ENCODE data around the gene SGIP1.
"Not testable (repeated sequence)": the region's sequence is repeated elsewhere in the genome, so short reads cannot be mapped to it uniquely, and the experiment has no call there.

The SGIP1 gene

DNA sequence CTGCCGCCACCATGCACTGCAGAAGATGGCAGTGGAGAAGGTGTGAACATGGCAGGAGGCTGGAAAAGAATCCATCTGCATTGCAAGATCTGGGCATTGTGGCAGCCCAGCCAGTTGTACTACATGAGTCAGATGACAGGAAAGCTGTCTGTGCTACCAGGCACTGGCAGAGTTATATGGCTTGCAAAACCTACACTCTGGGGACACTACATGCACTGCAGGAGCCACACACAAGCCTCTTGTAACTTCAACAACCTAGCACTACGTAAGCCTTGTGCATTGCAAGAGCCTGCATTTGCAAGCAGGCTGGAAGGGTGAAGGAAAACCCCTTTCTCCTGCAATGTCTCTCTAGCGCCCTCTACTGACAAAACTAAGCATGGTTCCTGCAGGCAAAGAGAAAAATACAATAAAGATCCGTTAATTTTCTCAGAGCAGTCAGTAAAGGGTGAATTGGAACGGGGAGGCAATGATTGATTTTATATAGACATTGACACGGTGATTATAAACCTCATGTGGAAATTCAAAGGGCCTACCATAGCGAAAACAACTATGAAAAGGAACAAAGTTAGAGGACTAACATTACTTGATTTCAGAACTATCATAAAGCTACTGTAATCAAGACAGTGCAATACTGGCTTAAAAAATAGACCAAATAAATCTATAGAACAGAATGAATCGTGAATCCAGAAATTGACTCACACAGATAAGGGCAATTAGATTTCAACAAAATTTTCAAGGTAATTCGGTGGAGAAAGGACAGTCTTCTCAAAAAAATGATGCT lies 192.1 kb downstream of the SGIP1 start:
- WGBS (ENCODE audit: extremely low coverage, insufficient coverage, insufficient read length) = no CpG with 5 or more reads among the region's 9 CpGs
- H3K4ac ChIP-seq (ENCODE audit: low read depth, low read length) = no peak overlapping the region
- H3K79me1 ChIP-seq (ENCODE audit: low read length) = no peaks in the 10 kb centered on the region

DNA sequence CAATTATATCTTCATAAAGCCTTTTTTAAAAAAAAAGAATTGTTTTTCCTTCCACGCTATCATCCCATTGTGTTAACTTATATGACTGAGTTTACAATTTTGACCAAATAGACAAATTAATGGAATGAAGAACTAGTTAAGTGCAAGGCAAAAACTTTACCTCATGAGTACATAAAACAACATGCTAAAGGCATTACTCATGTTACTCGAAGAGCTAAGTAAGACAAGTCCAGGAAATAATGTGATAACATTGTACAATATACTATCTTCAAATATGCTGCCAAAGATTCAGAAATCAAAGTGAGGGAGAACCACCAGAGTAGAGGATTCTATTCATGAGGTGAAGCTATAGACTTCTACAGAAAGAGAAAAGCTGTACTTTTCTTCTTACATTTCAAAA lies 194.1 kb downstream of the SGIP1 start:
- peaks cover 0 to 2% of the 10 kb centered on the region in 2 experiments for H3K4me1 ChIP-seq (ENCODE audit: control insufficient read depth in 1 of 2, insufficient read depth in 2 of 2, low read length in 2 of 2)
- no peak overlapping the region for H3K9ac ChIP-seq (ENCODE audit: low read length)
- no peaks in the 10 kb centered on the region for H3K36me3 ChIP-seq (ENCODE audit: control insufficient read depth in 1 of 2, insufficient read depth in 2 of 2, low read length in 2 of 2)
- no peak overlapping the region for H3K27ac ChIP-seq (ENCODE audit: low read depth, low read length)
- no peak overlapping the region for H3K18ac ChIP-seq (ENCODE audit: low read length)
- no peak overlapping the region for H3K23ac ChIP-seq (ENCODE audit: low read length)
- no peak overlapping the region for H2AFZ ChIP-seq (ENCODE audit: insufficient read depth, low read length, poor library complexity)
- H4K91ac ChIP-seq (ENCODE audit: low read depth, low read length) = no peak overlapping the region
- WGBS (ENCODE audit: extremely low coverage, insufficient coverage, insufficient read length) = no CpG with 5 or more reads among the region's 2 CpGs
- H2BK12ac ChIP-seq (ENCODE audit: low read length) = no peak overlapping the region
- no peak overlapping the region for H2AK5ac ChIP-seq (ENCODE audit: low read length)
- H3K27me3 ChIP-seq (ENCODE audit: insufficient read depth, low read length) = no peaks in the 10 kb centered on the region
- H3K9me3 ChIP-seq (ENCODE audit: insufficient read depth, low read depth, low read length) = no peaks in the 10 kb centered on the region
- H4K12ac ChIP-seq (ENCODE audit: low read depth, low read length) = no peak overlapping the region
- H3K14ac ChIP-seq (ENCODE audit: low read length) = no peak overlapping the region
- H3K4me2 ChIP-seq (ENCODE audit: low read length) = no peak overlapping the region
- H3K4me3 ChIP-seq (ENCODE audit: low read depth, low read length) = no peak overlapping the region
- no peaks in the 10 kb centered on the region for H3K79me1 ChIP-seq (ENCODE audit: low read length)
- no peak overlapping the region for H4K8ac ChIP-seq (ENCODE audit: low read depth, low read length)
- H2BK120ac ChIP-seq (ENCODE audit: insufficient read depth, low read length, poor library complexity) = no peak overlapping the region
- no peak overlapping the region for H2BK5ac ChIP-seq (ENCODE audit: low read depth, low read length, poor library complexity)
- DNase-seq = peak in 1 of 2 donors; percentile 26
- H3K79me2 ChIP-seq (ENCODE audit: control insufficient read depth, insufficient read depth, low read length, poor library complexity) = no peaks in the 10 kb centered on the region
- no peak overlapping the region for H3K4ac ChIP-seq (ENCODE audit: low read depth, low read length)

More for the DNA sequence above, 192.1 kb downstream of the SGIP1 start:
- peaks cover 0 to 2% of the 10 kb centered on the region in 2 experiments for H3K4me1 ChIP-seq (ENCODE audit: control insufficient read depth in 1 of 2, insufficient read depth in 2 of 2, low read length in 2 of 2)
- H3K36me3 ChIP-seq (ENCODE audit: control insufficient read depth in 1 of 2, insufficient read depth in 2 of 2, low read length in 2 of 2) = no peaks in the 10 kb centered on the region
- H3K23ac ChIP-seq (ENCODE audit: low read length) = no peak overlapping the region
- no peak overlapping the region for H2BK12ac ChIP-seq (ENCODE audit: low read length)
- DNase-seq = peak; percentile 23 to 86
- H3K79me2 ChIP-seq (ENCODE audit: control insufficient read depth, insufficient read depth, low read length, poor library complexity) = no peaks in the 10 kb centered on the region
- H4K8ac ChIP-seq (ENCODE audit: low read depth, low read length) = no peak overlapping the region
- no peak overlapping the region for H3K14ac ChIP-seq (ENCODE audit: low read length)
- H4K91ac ChIP-seq (ENCODE audit: low read depth, low read length) = no peak overlapping the region
- H3K27me3 ChIP-seq (ENCODE audit: insufficient read depth, low read length) = no peaks in the 10 kb centered on the region
- no peak overlapping the region for H3K18ac ChIP-seq (ENCODE audit: low read length)
- H3K27ac ChIP-seq (ENCODE audit: low read depth, low read length) = no peak overlapping the region
- no peak overlapping the region for H2AFZ ChIP-seq (ENCODE audit: insufficient read depth, low read length, poor library complexity)
- H4K12ac ChIP-seq (ENCODE audit: low read depth, low read length) = no peak overlapping the region
- H3K4me3 ChIP-seq (ENCODE audit: low read depth, low read length) = no peak overlapping the region
- H2BK5ac ChIP-seq (ENCODE audit: low read depth, low read length, poor library complexity) = no peak overlapping the region
- no peaks in the 10 kb centered on the region for H3K9me3 ChIP-seq (ENCODE audit: insufficient read depth, low read depth, low read length)
- H2AK5ac ChIP-seq (ENCODE audit: low read length) = no peak overlapping the region
- no peak overlapping the region for H3K9ac ChIP-seq (ENCODE audit: low read length)
- H3K4me2 ChIP-seq (ENCODE audit: low read length) = no peak overlapping the region
- H2BK120ac ChIP-seq (ENCODE audit: insufficient read depth, low read length, poor library complexity) = no peak overlapping the region

- H3K4ac ChIP-seq (ENCODE audit: low read depth, low read length); H3K4me1 ChIP-seq (ENCODE audit: control insufficient read depth in 1 of 2, insufficient read depth in 2 of 2, low read length in 2 of 2); H2BK12ac ChIP-seq (ENCODE audit: low read length); H3K36me3 ChIP-seq (ENCODE audit: control insufficient read depth in 1 of 2, insufficient read depth in 2 of 2, low read length in 2 of 2); H3K4me2 ChIP-seq (ENCODE audit: low read length); H3K9ac ChIP-seq (ENCODE audit: low read length); H4K8ac ChIP-seq (ENCODE audit: low read depth, low read length); DNase-seq; H3K79me2 ChIP-seq (ENCODE audit: control insufficient read depth, insufficient read depth, low read length, poor library complexity); H3K4me3 ChIP-seq (ENCODE audit: low read depth, low read length); H3K14ac ChIP-seq (ENCODE audit: low read length); H4K91ac ChIP-seq (ENCODE audit: low read depth, low read length); H2AK5ac ChIP-seq (ENCODE audit: low read length); H3K27me3 ChIP-seq (ENCODE audit: insufficient read depth, low read length); H2BK5ac ChIP-seq (ENCODE audit: low read depth, low read length, poor library complexity); H4K12ac ChIP-seq (ENCODE audit: low read depth, low read length); H3K9me3 ChIP-seq (ENCODE audit: insufficient read depth, low read depth, low read length); H3K18ac ChIP-seq (ENCODE audit: low read length); H2AFZ ChIP-seq (ENCODE audit: insufficient read depth, low read length, poor library complexity); H3K27ac ChIP-seq (ENCODE audit: low read depth, low read length); H3K79me1 ChIP-seq (ENCODE audit: low read length); H3K23ac ChIP-seq (ENCODE audit: low read length); H2BK120ac ChIP-seq (ENCODE audit: insufficient read depth, low read length, poor library complexity): not testable (repeated sequence)
Observed at GRCh38 chr1:66728716-66729115, 194.8 kb downstream of the SGIP1 start.

- no peak for DNase-seq
- Histone ChIP-seq H3K4me3 (ENCODE audit: low read depth, low read length) (no peak overlapping the region), H3K4me2 (ENCODE audit: low read length) (no peak overlapping the region), H2BK12ac (ENCODE audit: low read length) (no peak overlapping the region), H2BK120ac (ENCODE audit: insufficient read depth, low read length, poor library complexity) (no peak overlapping the region), H2AFZ (ENCODE audit: insufficient read depth, low read length, poor library complexity) (no peak overlapping the region), H3K36me3 (ENCODE audit: control insufficient read depth in 1 of 2, insufficient read depth in 2 of 2, low read length in 2 of 2) (no peaks in the 10 kb centered on the region), H2BK5ac (ENCODE audit: low read depth, low read length, poor library complexity) (no peak overlapping the region), H2AK5ac (ENCODE audit: low read length) (no peak overlapping the region), H4K12ac (ENCODE audit: low read depth, low read length) (no peak overlapping the region), H3K4me1 (ENCODE audit: control insufficient read depth in 1 of 2, insufficient read depth in 2 of 2, low read length in 2 of 2) (peaks cover 0 to 2% of the 10 kb centered on the region in 2 experiments), H4K8ac (ENCODE audit: low read depth, low read length) (no peak overlapping the region), H3K27me3 (ENCODE audit: insufficient read depth, low read length) (no peaks in the 10 kb centered on the region), H4K91ac (ENCODE audit: low read depth, low read length) (no peak overlapping the region), H3K9ac (ENCODE audit: low read length) (no peak overlapping the region), H3K79me1 (ENCODE audit: low read length) (no peaks in the 10 kb centered on the region), H3K79me2 (ENCODE audit: control insufficient read depth, insufficient read depth, low read length, poor library complexity) (no peaks in the 10 kb centered on the region), H3K14ac (ENCODE audit: low read length) (no peak overlapping the region), H3K18ac (ENCODE audit: low read length) (no peak overlapping the region), H3K23ac (ENCODE audit: low read length) (no peak overlapping the region), H3K27ac (ENCODE audit: low read depth, low read length) (no peak overlapping the region), H3K9me3 (ENCODE audit: insufficient read depth, low read depth, low read length) (no peaks in the 10 kb centered on the region), H3K4ac (ENCODE audit: low read depth, low read length) (no peak overlapping the region)
- WGBS (ENCODE audit: extremely low coverage, insufficient coverage, insufficient read length) = no CpG with 5 or more reads among the region's 6 CpGs
Observed at GRCh38 chr1:66729119-66729518, 195.2 kb downstream of the SGIP1 start.

Data from trophoblast cell (in vitro differentiated cells and primary cell).